GM12878 (cell line): ENCODE results near the gene MGAT4B. TPM values are rescaled to one million over a fixed set of nuclear protein-coding genes. Genes with fewer than 3 reads are reported as not detected.

Experiments used
- ATAC-seq: fragments of 200-7000 bp; cut with Tn5 transposase; 3 replicates; pipeline ENCODE4 v1.9.1; 2020; ENCODE audit warnings: mild to moderate bottlenecking, moderate library complexity
- BruUV-seq: library from RNA; stranded (reverse); fragments of 400-500 nt; replicated peaks from 2 replicates; lab custom pipeline; 2021; lab: Mats Ljungman, UMichigan
- CTCF ChIA-PET: fragments of 300-600 bp; sonication (Branson Sonifier 250); formaldehyde crosslinking; extraction: SDS; loops from one replicate; lab custom pipeline; 2021; ENCODE audit warnings: inconsistent platforms; lab: Yijun Ruan, JAX
- POLR2A ChIA-PET: fragments of 350-600 bp; formaldehyde crosslinking; extraction: SDS; loops from one replicate; lab custom pipeline; 2021; ENCODE audit warnings: inconsistent platforms; lab: Charles Lee
- RAD21 ChIA-PET: fragments of 300-600 bp; sonication (Branson Sonifier 250); formaldehyde crosslinking; loops from one replicate; lab custom pipeline; 2023; ENCODE audit warnings: antibody characterized with exemption; ENCODE audit not compliant: unreplicated experiment; lab: Charles Lee
- SMC1A ChIA-PET: fragments of 300-600 bp; sonication (Branson Sonifier 250); formaldehyde crosslinking; loops from one replicate; lab custom pipeline; 2023; ENCODE audit not compliant: unreplicated experiment, uncharacterized antibody; lab: Charles Lee
- DNase-seq: peaks from one replicate; pipeline ENCODE4 v3.0.0-alpha.2; 2011; ENCODE audit warnings: low read depth, low spot score
- FAIRE-seq: peaks from 3 replicates; lab custom pipeline; 2011; peaks lifted over from hg19 to GRCh38; lab: Jason Lieb, UNC
- H2AFZ ChIP-seq: 2 replicates; pipeline ENCODE4 v1.6.0; 2011; ENCODE audit warnings: low read depth, low read length, control low read depth; ENCODE audit not compliant: control insufficient read depth
- H3K27ac ChIP-seq: 2 replicates; pipeline ENCODE4 v1.5.1; 2011; ENCODE audit warnings: control low read depth; ENCODE audit not compliant: control insufficient read depth, insufficient read depth
- H3K27me3 ChIP-seq, 2 experiments: replicated peaks in 1 of 2; 2 replicates each; pipeline versions ENCODE4 v1.6.0 to v1.6.1; 2011; ENCODE audit warnings: low read length in 1 of 2; ENCODE audit not compliant: control insufficient read depth in 2 of 2, insufficient read depth in 2 of 2
- H3K36me3 ChIP-seq, 2 experiments: 2 replicates each; pipeline ENCODE4 v1.5.1; 2011; ENCODE audit warnings: low read length in 1 of 2; ENCODE audit not compliant: control insufficient read depth in 2 of 2, insufficient read depth in 2 of 2
- H3K4me1 ChIP-seq: 2 replicates; pipeline ENCODE4 v1.6.1; 2011; ENCODE audit warnings: mild to moderate bottlenecking, low read length, moderate library complexity, mixed read lengths; ENCODE audit not compliant: control insufficient read depth, insufficient read depth
- H3K4me2 ChIP-seq: 2 replicates; pipeline ENCODE4 v1.6.0; 2011; ENCODE audit warnings: control low read depth; ENCODE audit not compliant: control insufficient read depth, insufficient read depth
- H3K4me3 ChIP-seq: fragments of 200-600 bp; sonication (generic); 2 replicates; pipeline ENCODE4 v1.5.1; 2016
- H3K79me2 ChIP-seq: 2 replicates; pipeline ENCODE4 v1.6.0; 2011; ENCODE audit warnings: low read length; ENCODE audit not compliant: control insufficient read depth, insufficient read depth
- H3K9ac ChIP-seq: 2 replicates; pipeline ENCODE4 v1.8.0; 2011; ENCODE audit warnings: low read length, control low read depth, mixed read lengths; ENCODE audit not compliant: control insufficient read depth, insufficient read depth
- H3K9me3 ChIP-seq: replicated peaks from 3 replicates; pipeline ENCODE4 v1.5.1; 2011; ENCODE audit warnings: mild to moderate bottlenecking, low read length; ENCODE audit not compliant: control insufficient read depth, insufficient read depth
- H4K20me1 ChIP-seq: 2 replicates; pipeline ENCODE4 v1.6.0; 2011; ENCODE audit not compliant: control insufficient read depth, insufficient read depth
- BCL3 ChIP-seq: IDR thresholded peaks from 2 replicates; pipeline ENCODE4 v1.6.1; 2011; ENCODE audit warnings: borderline replicate concordance, low read depth, mild to moderate bottlenecking, moderate library complexity, low read length; ENCODE audit not compliant: insufficient read depth, poor library complexity, severe bottlenecking
- DPF2 ChIP-seq: fragments of 450-650 bp; IDR thresholded peaks from 2 replicates; pipeline ENCODE4 v1.6.1; 2017; ENCODE audit warnings: mild to moderate bottlenecking
- E2F8 ChIP-seq: fragments of 450-650 bp; IDR thresholded peaks from 2 replicates; pipeline ENCODE4 v1.6.1; 2018; ENCODE audit warnings: mild to moderate bottlenecking, low read depth, moderate library complexity; ENCODE audit not compliant: partially characterized antibody
- ELK1 ChIP-seq: IDR thresholded peaks from 2 replicates; pipeline ENCODE4 v1.6.1; 2012; ENCODE audit warnings: low read depth, low read length, improper control_type of control experiment
- HDGF ChIP-seq: fragments of 450-650 bp; IDR thresholded peaks from 2 replicates; pipeline ENCODE4 v1.6.1; 2016; ENCODE audit warnings: antibody characterized with exemption
- KAT2A ChIP-seq: conservative IDR thresholded peaks from 2 replicates; pipeline ENCODE4 v1.6.1; 2011; ENCODE audit warnings: low read depth, low read length; ENCODE audit not compliant: control insufficient read depth
- MAX ChIP-seq: IDR thresholded peaks from 2 replicates; pipeline ENCODE4 v1.6.1; 2012; ENCODE audit warnings: low read depth, low read length, improper control_type of control experiment
- MEF2A ChIP-seq: IDR thresholded peaks from 2 replicates; pipeline ENCODE4 v1.6.1; 2011; ENCODE audit warnings: low read depth, mild to moderate bottlenecking, low read length, moderate library complexity; ENCODE audit not compliant: insufficient read depth
- POLR2AphosphoS2 ChIP-seq: IDR thresholded peaks from 2 replicates; pipeline ENCODE4 v1.6.1; 2011; ENCODE audit warnings: low read depth, mild to moderate bottlenecking, low read length, improper control_type of control experiment, moderate library complexity
- RUNX3 ChIP-seq: IDR thresholded peaks from 2 replicates; pipeline ENCODE4 v1.6.1; 2012; ENCODE audit warnings: low read length, inconsistent platforms
- STAT3 ChIP-seq: IDR thresholded peaks from 2 replicates; pipeline ENCODE4 v1.6.1; 2011; ENCODE audit warnings: low read depth, low read length, improper control_type of control experiment
- SUZ12 ChIP-seq: fragments of 200-600 bp; sonication (generic); IDR thresholded peaks from one replicate; pipeline ENCODE4 v1.6.1; 2018; ENCODE audit warnings: antibody characterized with exemption, mild to moderate bottlenecking; ENCODE audit not compliant: unreplicated experiment
- USF1 ChIP-seq: IDR thresholded peaks from 2 replicates; pipeline ENCODE4 v1.6.1; 2011; ENCODE audit warnings: borderline replicate concordance, low read depth, mild to moderate bottlenecking, moderate library complexity, mixed read lengths, low read length; ENCODE audit not compliant: insufficient read depth; ENCODE audit errors: extremely low read length
- WGBS: methylation state at CpG from one replicate; pipeline ENCODE4 v1.1.6; 2016; ENCODE audit warnings: low lambda C conversion rate; ENCODE audit not compliant: insufficient replicate concordance, insufficient coverage; ENCODE audit errors: missing lambda C conversion rate; 5-methylcytosine and 5-hydroxymethylcytosine counted together
- in situ Hi-C: fragments of 300-500 bp; cut with MboI; formaldehyde crosslinking; loops from 9 replicates; pipeline ENCODE4 v1.14.3; 2018; ENCODE audit warnings: mixed read lengths
- intact Hi-C: fragments of 100-400 bp; cut with micrococcal nuclease; formaldehyde crosslinking; loops from one replicate; pipeline ENCODE4 v1.14.2; 2022; ENCODE audit not compliant: unreplicated experiment
- polyA plus RNA-seq, 11 experiments: library from polyadenylated mRNA; depleted of rRNA in 4 of 11; unstranded in 6 of 11; stranded (reverse) in 5 of 11; fragments of >200 nt; fragmentation: Nextera tagmentation in 4 of 11; fragmentation: Illumina TruSeq in 1 of 11; extraction: Ambion mirVana in 4 of 11; extraction: Trizol in 1 of 11; gene quantifications; 1 replicate in 1 of 11; 2 replicates in 10 of 11; pipeline versions ENCODE4 v1.2.1 to v1.2.3, GENCODE V29; 2011 to 2016; ENCODE audit warnings: inconsistent platforms in 2 of 11, missing spikeins in 2 of 11, low read depth in 1 of 11
- total RNA-seq, 4 experiments: library from RNA; depleted of rRNA in 3 of 4; stranded (reverse); fragments of >200 nt in 3 of 4; fragmentation: Illumina TruSeq in 1 of 4; extraction: Trizol in 1 of 4; gene quantifications; 2 replicates each; pipeline versions ENCODE4 v1.2.1 to v1.2.3, GENCODE V29; 2013 to 2021

Gene MGAT4B
- total and polyA plus RNA-seq, 10 of the 15 experiments (the other 5 are each of a cell fraction or from before 2014, with no cell fraction given) = 0.60 to 82.5 (median 34.4) TPM; not detected in 1

- H3K4me1 ChIP-seq = peaks cover 5% of the 10 kb centered on the region
- ChIA-PET CTCF (interaction anchor here (1.7 kb wide), 1 partner anchor 10 kb away, joined by 4 read pairs; no protein-coding TSS in a partner anchor), POLR2A (interaction anchor here (0.7 kb wide), 1 partner anchor 54 kb away, joined by 3 read pairs; no protein-coding TSS in a partner anchor), RAD21 (interaction anchor here (1.5 kb wide), 1 partner anchor 8 kb away, joined by 4 read pairs; the partner anchor contains the start of gene SQSTM1), SMC1A (no interaction called here)
- no peak for FAIRE-seq
- no peak overlapping the region for H2AFZ ChIP-seq
- no TSS peak for BruUV-seq
- no peak overlapping the region for H3K4me3 ChIP-seq
- no peak for DNase-seq
- H3K27ac ChIP-seq = no peak overlapping the region
- no peaks in the 10 kb centered on the region for H3K27me3 ChIP-seq
- ATAC-seq = no peak
- H3K79me2 ChIP-seq = peaks cover under 1% of the 10 kb centered on the region
- no peak overlapping the region for H3K9ac ChIP-seq
- intact Hi-C loops (no loop called here), in situ Hi-C loops (loop anchor here (10.0 to 25.0 kb wide), 2 partner anchors 1000 to 1687 kb away; partner anchors contain the start of gene MGAT1)
- H3K4me2 ChIP-seq = no peak overlapping the region
- no peaks in the 10 kb centered on the region; a peak in 1 of 4 replicates for H3K36me3 ChIP-seq
- no peaks in the 10 kb centered on the region for H4K20me1 ChIP-seq
- WGBS = 94% methylated on average over 26 of the region's 27 CpGs
- H3K9me3 ChIP-seq = no peaks in the 10 kb centered on the region
- no peak for TF ChIP-seq RUNX3
- no peak for TF ChIP-seq USF1
- no peak for TF ChIP-seq MAX
- TF ChIP-seq E2F8 = no peak
- TF ChIP-seq KAT2A = no peak
- no peak for TF ChIP-seq STAT3
- no peak for TF ChIP-seq BCL3
- no peak for TF ChIP-seq POLR2AphosphoS2
- TF ChIP-seq DPF2 = no peak
- no peak for TF ChIP-seq SUZ12
- no peak for TF ChIP-seq HDGF
- TF ChIP-seq ELK1 = no peak
- TF ChIP-seq MEF2A = no peak
These were observed 5.6 kb upstream of the MGAT4B start for GRCh38 chr5:179812135-179812825.
